HepG2 (cell line): Measurements from ENCODE around the gene ABCC3. TPM values are rescaled to one million over a fixed set of nuclear protein-coding genes. Genes with fewer than 3 reads are reported as not detected.

Source experiments
- ARNT ChIP-seq: fragments of 450-650 bp; IDR thresholded peaks from 2 replicates; pipeline ENCODE4 v1.6.1; 2017
- CC2D1A ChIP-seq: sonication (generic); formaldehyde crosslinking; IDR thresholded peaks from 2 replicates; pipeline ENCODE4 v1.8.1; 2023; ENCODE audit warnings: mild to moderate bottlenecking, missing genetic modification reagents
- DNMT1 ChIP-seq: sonication (generic); formaldehyde crosslinking; IDR thresholded peaks from 2 replicates; pipeline ENCODE4 v1.5.1; 2020; ENCODE audit warnings: mild to moderate bottlenecking, missing genetic modification reagents
- FOXP1 ChIP-seq, 2 experiments: fragments of 450-650 bp in 1 of 2; IDR thresholded peaks; 2 replicates each; pipeline ENCODE4 v1.6.1; 2017 to 2018; ENCODE audit warnings: antibody characterized with exemption in 1 of 2
- HNF1A ChIP-seq, 2 experiments: sonication (generic) in 1 of 2; formaldehyde crosslinking in 1 of 2; IDR thresholded peaks; 2 replicates each; pipeline versions ENCODE4 v1.4.0 to v1.6.1; 2016 to 2020; ENCODE audit warnings: borderline replicate concordance in 1 of 2, low read depth in 1 of 2, mild to moderate bottlenecking in 1 of 2, missing genetic modification reagents in 1 of 2
- HNRNPUL1 ChIP-seq: fragments of 200-400 bp; formaldehyde crosslinking; IDR thresholded peaks from 2 replicates; pipeline ENCODE4 v1.6.1; 2017; ENCODE audit warnings: low read depth, mild to moderate bottlenecking, low read length, moderate library complexity
- NCOA5 ChIP-seq: sonication (generic); formaldehyde crosslinking; IDR thresholded peaks from 2 replicates; pipeline ENCODE4 v1.4.0; 2020; ENCODE audit warnings: missing genetic modification reagents
- NR2F6 ChIP-seq, 2 experiments: IDR thresholded peaks; 2 replicates each; pipeline ENCODE4 v1.6.1; 2016; ENCODE audit warnings: antibody characterized with exemption in 1 of 2, mild to moderate bottlenecking in 1 of 2
- POLR2AphosphoS5 ChIP-seq: IDR thresholded peaks from 2 replicates; pipeline ENCODE4 v1.6.1; 2012; ENCODE audit warnings: low read depth, low read length
- USF2 ChIP-seq, 2 experiments: sonication (generic) in 1 of 2; formaldehyde crosslinking in 1 of 2; IDR thresholded peaks; 2 replicates each; pipeline versions ENCODE4 v1.5.1 to v1.6.1; 2011 to 2020; ENCODE audit warnings: borderline replicate concordance in 1 of 2, low read depth in 1 of 2, low read length in 1 of 2, mild to moderate bottlenecking in 1 of 2, missing genetic modification reagents in 1 of 2, moderate library complexity in 1 of 2
- ZNF326 ChIP-seq: sonication (generic); formaldehyde crosslinking; IDR thresholded peaks from 2 replicates; pipeline ENCODE4 v1.4.0; 2020; ENCODE audit warnings: missing genetic modification reagents, borderline replicate concordance
- ZNF496 ChIP-seq: sonication (generic); formaldehyde crosslinking; IDR thresholded peaks from 2 replicates; pipeline ENCODE4 v1.8.1; 2023; ENCODE audit warnings: mild to moderate bottlenecking, moderate library complexity, missing genetic modification reagents; ENCODE audit not compliant: insufficient replicate concordance
- ZNF543 ChIP-seq: sonication (generic); formaldehyde crosslinking; IDR thresholded peaks from 2 replicates; pipeline ENCODE4 v1.4.0; 2020; ENCODE audit warnings: mild to moderate bottlenecking, missing genetic modification reagents
- ZNF616 ChIP-seq: sonication (generic); formaldehyde crosslinking; IDR thresholded peaks from 2 replicates; pipeline ENCODE4 v1.5.0; 2020; ENCODE audit warnings: low read depth, mild to moderate bottlenecking, missing genetic modification reagents
- ZNF678 ChIP-seq: sonication (generic); formaldehyde crosslinking; IDR thresholded peaks from 2 replicates; pipeline ENCODE4 v1.4.0; 2020; ENCODE audit warnings: mild to moderate bottlenecking, missing genetic modification reagents
- polyA plus RNA-seq, 8 experiments: library from polyadenylated mRNA; depleted of rRNA in 3 of 8; stranded (reverse) in 7 of 8; unstranded in 1 of 8; fragments of >200 nt; fragmentation: Illumina TruSeq in 4 of 8; extraction: Trizol in 4 of 8; gene quantifications; 2 replicates each; pipeline versions ENCODE4 v1.2.1 to v1.2.3, GENCODE V29; 2011 to 2016; ENCODE audit warnings: low read depth in 4 of 8, missing spikeins in 1 of 8, mixed read lengths in 1 of 8; ENCODE audit not compliant: insufficient read depth in 1 of 8
- total RNA-seq, 5 experiments: library from RNA; depleted of rRNA; stranded (reverse); fragments of >200 nt; fragmentation: Illumina TruSeq; extraction: Trizol; gene quantifications; 2 replicates each; pipeline ENCODE4 v1.2.3, GENCODE V29; 2016; ENCODE audit warnings: low read depth in 1 of 5

Gene ABCC3
- total and polyA plus RNA-seq, 2 of the 13 experiments (the other 11 are each of a cell fraction or from before 2014, with no cell fraction given): 25.2 to 50.7 TPM

GRCh38 chr17:50687200-50688066 lies 52.8 kb downstream of the ABCC3 start (continued):
- TF ChIP-seq HNF1A (IDR thresholded peaks at IDR 0.05; ENCODE audit: low read depth): no peak; the same call in 1 of the 2 replicates
- TF ChIP-seq HNF1A (CRISPR knock-in tag; IDR thresholded peaks at IDR 0.05; ENCODE audit: borderline replicate concordance): no peak
- TF ChIP-seq CC2D1A (CRISPR knock-in tag): 0 out of 2 replicates have a peak, but pooled peaks have one; percentile 77
- TF ChIP-seq NR2F6 (IDR thresholded peaks at IDR 0.05): peak; percentile 6; the same call in 1 of the 2 replicates
- peak; percentile 28; the same call in 1 of the 2 replicates for TF ChIP-seq NR2F6 (CRISPR knock-in tag; IDR thresholded peaks at IDR 0.05)
- no peak for TF ChIP-seq NCOA5
- 0 out of 2 replicates have a peak, but pooled peaks have one; percentile 22 for TF ChIP-seq ZNF616 (CRISPR knock-in tag)
- no peak for TF ChIP-seq ZNF496 (CRISPR knock-in tag)
- no peak for TF ChIP-seq POLR2AphosphoS5
- TF ChIP-seq ZNF678 (CRISPR knock-in tag): peak; percentile 39; the same call in 1 of the 2 replicates
- no peak for TF ChIP-seq USF2 (IDR thresholded peaks at IDR 0.05; ENCODE audit: low read depth, low read length)
- TF ChIP-seq USF2 (CRISPR knock-in tag; IDR thresholded peaks at IDR 0.05; ENCODE audit: borderline replicate concordance): no peak
- TF ChIP-seq HNRNPUL1: no peak
- TF ChIP-seq FOXP1 (IDR thresholded peaks at IDR 0.05): no peak
- no peak for TF ChIP-seq FOXP1 (CRISPR knock-in tag; IDR thresholded peaks at IDR 0.05)
- peak; percentile 83 for TF ChIP-seq ZNF543
- TF ChIP-seq ZNF326 (CRISPR knock-in tag): no peak
- no peak for TF ChIP-seq ARNT
- no peak for TF ChIP-seq DNMT1
